Kidney epithelial cell (primary cell): ENCODE data around the gene KYAT1. TPM values are rescaled to one million over a fixed set of nuclear protein-coding genes. Genes with fewer than 3 reads are reported as not detected.
"Not testable (repeated sequence)": the region's sequence is repeated elsewhere in the genome, so short reads cannot be mapped to it uniquely, and the experiment has no call there.

ENCODE experiments used
- DNase-seq: peaks from one replicate; pipeline ENCODE4 v3.0.0-alpha.2; 2010; ENCODE audit warnings: low read depth
- H3K27me3 ChIP-seq: 2 replicates; pipeline ENCODE4 v1.6.0; 2011; ENCODE audit warnings: low read length; ENCODE audit not compliant: control insufficient read depth, insufficient read depth
- H3K36me3 ChIP-seq: 2 replicates; pipeline ENCODE4 v1.5.1; 2011; ENCODE audit warnings: low read length; ENCODE audit not compliant: control insufficient read depth, insufficient read depth
- H3K4me3 ChIP-seq: 2 replicates; pipeline ENCODE4 v1.5.1; 2011; ENCODE audit warnings: low read depth, mild to moderate bottlenecking, control low read depth, low read length
- CTCF ChIP-seq: IDR thresholded peaks from 2 replicates; pipeline ENCODE4 v1.5.1; 2011; ENCODE audit warnings: mild to moderate bottlenecking, moderate library complexity, low read length, control low read depth, inconsistent platforms; ENCODE audit not compliant: insufficient read depth, poor library complexity, severe bottlenecking
- total RNA-seq: library from RNA; depleted of rRNA; stranded (reverse); fragments of >200 nt; gene quantifications from 2 replicates; pipeline ENCODE4 v1.2.3, GENCODE V29; 2015

The KYAT1 gene
- total RNA-seq, 1 donor from 2014 or later: 6.8 TPM

- no peak for DNase-seq
- Histone ChIP-seq H3K27me3 (no peaks in the 10 kb centered on the region), H3K36me3 (peaks cover 5% of the 10 kb centered on the region), H3K4me3 (no peak overlapping the region)
- no peak for TF ChIP-seq CTCF
Observed at GRCh38 chr9:128802482-128802881, 79.3 kb downstream of the KYAT1 start.

- Histone ChIP-seq H3K36me3 (peaks cover 4% of the 10 kb centered on the region), H3K4me3 (no peak overlapping the region), H3K27me3 (no peaks in the 10 kb centered on the region)
- DNase-seq: no peak
- no peak for TF ChIP-seq CTCF
Observed at GRCh38 chr9:128800061-128800460, 81.7 kb downstream of the KYAT1 start.

- Histone ChIP-seq H3K36me3 (peaks cover 4% of the 10 kb centered on the region), H3K27me3 (no peaks in the 10 kb centered on the region), H3K4me3 (no peak overlapping the region)
- no peak for DNase-seq
- no peak for TF ChIP-seq CTCF
Observed at GRCh38 chr9:128798896-128799295, 82.9 kb downstream of the KYAT1 start.

- not testable (repeated sequence) for H3K36me3 ChIP-seq, DNase-seq, H3K4me3 ChIP-seq, H3K27me3 ChIP-seq
Observed at GRCh38 chr9:128794961-128795360, 86.8 kb downstream of the KYAT1 start.

GRCh38 chr9:128792978-128793686, 88.6 kb downstream of the KYAT1 start:
- no peaks in the 10 kb centered on the region for H3K27me3 ChIP-seq
- no peak overlapping the region for H3K4me3 ChIP-seq
- no peak for DNase-seq
- TF ChIP-seq CTCF: no peak
- H3K36me3 ChIP-seq: peaks cover 3% of the 10 kb centered on the region

- peaks cover 2% of the 10 kb centered on the region for H3K36me3 ChIP-seq
- no peak for TF ChIP-seq CTCF
- no peaks in the 10 kb centered on the region for H3K27me3 ChIP-seq
- no peak for DNase-seq
- H3K4me3 ChIP-seq: no peak overlapping the region
Observed at GRCh38 chr9:128792134-128792533, 89.6 kb downstream of the KYAT1 start.
